IPS-18c (cell line): ENCODE data around the gene ACOX3.

ENCODE experiments used
- H3K4me3 ChIP-seq: 2 replicates; pipeline ENCODE4 v1.7.0; 2013; ENCODE audit warnings: low read depth, mild to moderate bottlenecking, low read length, moderate library complexity; ENCODE audit not compliant: insufficient read depth
- H3K9me3 ChIP-seq: one replicate; pipeline ENCODE4 v1.6.1; 2013; ENCODE audit warnings: mild to moderate bottlenecking, low read length, moderate library complexity; ENCODE audit not compliant: control insufficient read depth, insufficient read depth

Gene ACOX3

GRCh38 chr4:8373973-8374545 is 66.5 kb downstream of the ACOX3 start:
- H3K9me3 ChIP-seq, result no peaks in the 10 kb centered on the region
- no peak overlapping the region for H3K4me3 ChIP-seq

GRCh38 chr4:8373270-8373972 is 67.1 kb downstream of the ACOX3 start:
- Histone ChIP-seq H3K4me3 (no peak overlapping the region), H3K9me3 (no peaks in the 10 kb centered on the region)

GRCh38 chr4:8372506-8372905 is 68.0 kb downstream of the ACOX3 start:
- Histone ChIP-seq H3K4me3 (no peak overlapping the region), H3K9me3 (peaks cover 3% of the 10 kb centered on the region)

- peaks cover 4% of the 10 kb centered on the region for H3K9me3 ChIP-seq
Measured at GRCh38 chr4:8371596-8371995, 68.9 kb downstream of the ACOX3 start.

GRCh38 chr4:8370835-8371595 is 69.5 kb downstream of the ACOX3 start:
- Histone ChIP-seq H3K9me3 (peaks cover 4% of the 10 kb centered on the region), H3K4me3 (no peak overlapping the region)

More at GRCh38 chr4:8371596-8371995, 68.9 kb downstream of the ACOX3 start:
- no peak overlapping the region for H3K4me3 ChIP-seq

GRCh38 chr4:8370106-8370787 is 70.3 kb downstream of the ACOX3 start:
- Histone ChIP-seq H3K4me3 (no peak overlapping the region), H3K9me3 (peaks cover 4% of the 10 kb centered on the region)

GRCh38 chr4:8369426-8370105 is 71.0 kb downstream of the ACOX3 start:
- Histone ChIP-seq H3K4me3 (no peak overlapping the region), H3K9me3 (peaks cover 4% of the 10 kb centered on the region)

- Histone ChIP-seq H3K9me3 (peaks cover 4% of the 10 kb centered on the region), H3K4me3 (no peak overlapping the region)
Measured at GRCh38 chr4:8368998-8369397, 71.5 kb downstream of the ACOX3 start.

- Histone ChIP-seq H3K9me3 (peaks cover 4% of the 10 kb centered on the region), H3K4me3 (no peak overlapping the region)
Measured at GRCh38 chr4:8368061-8368481, 72.5 kb downstream of the ACOX3 start.

GRCh38 chr4:8366601-8367000 is 73.9 kb downstream of the ACOX3 start:
- peaks cover 4% of the 10 kb centered on the region for H3K9me3 ChIP-seq
- no peak overlapping the region for H3K4me3 ChIP-seq

GRCh38 chr4:8365951-8366350 is 74.6 kb downstream of the ACOX3 start:
- Histone ChIP-seq H3K9me3 (peaks cover 4% of the 10 kb centered on the region), H3K4me3 (no peak overlapping the region)

GRCh38 chr4:8365353-8365752 is 75.2 kb downstream of the ACOX3 start:
- H3K4me3 ChIP-seq, result no peak overlapping the region

GRCh38 chr4:8364848-8365350 is 75.6 kb downstream of the ACOX3 start:
- peaks cover 4% of the 10 kb centered on the region for H3K9me3 ChIP-seq
- H3K4me3 ChIP-seq, result no peak overlapping the region

More at GRCh38 chr4:8365353-8365752, 75.2 kb downstream of the ACOX3 start:
- peaks cover 4% of the 10 kb centered on the region for H3K9me3 ChIP-seq

- Histone ChIP-seq H3K9me3 (peaks cover 4% of the 10 kb centered on the region), H3K4me3 (no peak overlapping the region)
Measured at GRCh38 chr4:8364141-8364540, 76.4 kb downstream of the ACOX3 start.

GRCh38 chr4:8362483-8362882 is 78.0 kb downstream of the ACOX3 start:
- Histone ChIP-seq H3K4me3 (no peak overlapping the region), H3K9me3 (peaks cover 3% of the 10 kb centered on the region)

GRCh38 chr4:8359193-8359592 is 81.3 kb downstream of the ACOX3 start:
- H3K9me3 ChIP-seq, result peaks cover 2% of the 10 kb centered on the region
- H3K4me3 ChIP-seq, result no peak overlapping the region

GRCh38 chr4:8356856-8357255 is 83.7 kb downstream of the ACOX3 start:
- peaks cover 2% of the 10 kb centered on the region for H3K9me3 ChIP-seq
- 0 out of 2 replicates have a peak overlapping the region, but pooled peaks have one; percentile 20 for H3K4me3 ChIP-seq
